H1 (cell line): ENCODE measurements around the gene PURB. TPM values are rescaled to one million over a fixed set of nuclear protein-coding genes. Genes with fewer than 3 reads are reported as not detected.
A peak's percentile ranks its signal among the peaks of the same experiment; 100 is the strongest.

Experiments
- CTCF ChIA-PET: fragments of 300-600 bp; sonication (Branson Sonifier 250); formaldehyde crosslinking; loops from one replicate; lab custom pipeline; 2021; ENCODE audit not compliant: partially characterized antibody; lab: Charles Lee
- POLR2A ChIA-PET: fragments of 300-600 bp; sonication (Branson Sonifier 250); formaldehyde crosslinking; loops from one replicate; lab custom pipeline; 2021; ENCODE audit warnings: inconsistent platforms; ENCODE audit not compliant: partially characterized antibody; lab: Charles Lee
- DNase-seq, 2 experiments: peaks; one replicate each; pipeline versions ENCODE4 v3.0.0 to v3.0.0-alpha.2; 2010 to 2022; ENCODE audit warnings: low spot score in 2 of 2, low read depth in 1 of 2, mixed read lengths in 1 of 2
- FAIRE-seq: peaks from 2 replicates; lab custom pipeline; 2011; peaks lifted over from hg19 to GRCh38; lab: Jason Lieb, UNC
- H2AFZ ChIP-seq: 2 replicates; pipeline ENCODE4 v1.8.1; 2012; ENCODE audit warnings: low read length, inconsistent platforms
- H2AK5ac ChIP-seq: 2 replicates; pipeline ENCODE4 v1.6.1; 2013; ENCODE audit warnings: low read depth, low read length
- H2BK120ac ChIP-seq: replicated peaks from 2 replicates; pipeline ENCODE3; 2013; ENCODE audit warnings: low read depth, low read length, inconsistent platforms
- H2BK12ac ChIP-seq: 2 replicates; pipeline ENCODE4 v1.6.1; 2013; ENCODE audit warnings: low read depth, low read length
- H2BK15ac ChIP-seq: 2 replicates; pipeline ENCODE4 v1.6.1; 2013; ENCODE audit warnings: low read length
- H2BK20ac ChIP-seq: 2 replicates; pipeline ENCODE4 v1.6.1; 2013; ENCODE audit warnings: low read length
- H2BK5ac ChIP-seq: 2 replicates; pipeline ENCODE4 v1.6.1; 2013; ENCODE audit warnings: low read depth, low read length
- H3K14ac ChIP-seq: 2 replicates; pipeline ENCODE4 v1.6.1; 2013; ENCODE audit warnings: inconsistent platforms; ENCODE audit not compliant: insufficient read length
- H3K18ac ChIP-seq: 2 replicates; pipeline ENCODE4 v1.6.1; 2013; ENCODE audit warnings: low read length; ENCODE audit errors: extremely low read depth
- H3K23ac ChIP-seq: 2 replicates; pipeline ENCODE4 v1.6.1; 2013; ENCODE audit warnings: inconsistent platforms; ENCODE audit not compliant: insufficient read length
- H3K23me2 ChIP-seq: 2 replicates; pipeline ENCODE4 v1.6.1; 2013; ENCODE audit warnings: low read depth, low read length
- H3K27ac ChIP-seq: 2 replicates; pipeline ENCODE4 v1.6.1; 2011; ENCODE audit warnings: low read depth, low read length, inconsistent platforms
- H3K27me3 ChIP-seq, 4 experiments: replicated peaks in 1 of 4; 1 replicate in 1 of 4; 2 replicates in 3 of 4; pipeline versions ENCODE4 v1.6.1 to v1.8.1; 2011 to 2013; ENCODE audit warnings: low read length in 3 of 4, mild to moderate bottlenecking in 3 of 4, inconsistent platforms in 2 of 4, mixed read lengths in 2 of 4, moderate library complexity in 1 of 4; ENCODE audit not compliant: control insufficient read depth in 3 of 4, insufficient read depth in 3 of 4; ENCODE audit errors: extremely low read depth in 1 of 4
- H3K36me3 ChIP-seq, 4 experiments: 2 replicates each; pipeline versions ENCODE4 v1.6.1 to v1.8.1; 2011 to 2013; ENCODE audit warnings: mild to moderate bottlenecking in 4 of 4, low read length in 3 of 4, moderate library complexity in 2 of 4, control low read depth in 1 of 4, inconsistent platforms in 1 of 4; ENCODE audit not compliant: insufficient read depth in 4 of 4, control insufficient read depth in 2 of 4
- H3K4ac ChIP-seq: replicated peaks from 2 replicates; pipeline ENCODE3; 2013; ENCODE audit warnings: low read length, low read depth, mixed read lengths, inconsistent platforms; ENCODE audit not compliant: insufficient read length
- H3K4me1 ChIP-seq, 4 experiments: replicated peaks in 1 of 4; 1 replicate in 1 of 4; 2 replicates in 3 of 4; pipeline versions ENCODE4 v1.6.1 to v1.8.1; 2011 to 2013; ENCODE audit warnings: low read length in 3 of 4, inconsistent platforms in 2 of 4, mixed read lengths in 1 of 4; ENCODE audit not compliant: insufficient read depth in 4 of 4, control insufficient read depth in 3 of 4
- H3K4me2 ChIP-seq, 2 experiments: 2 replicates each; pipeline versions ENCODE4 v1.6.1 to v1.8.1; 2011 to 2013; ENCODE audit warnings: low read depth in 2 of 2, low read length in 2 of 2, control low read depth in 1 of 2, inconsistent platforms in 1 of 2, mild to moderate bottlenecking in 1 of 2; ENCODE audit not compliant: insufficient read depth in 1 of 2
- H3K4me3 ChIP-seq, 4 experiments: fragments of 200-600, 300-600 bp in 1 of 4; sonication (generic), shearing (Covaris generic), sonication (Bioruptor Twin) in 1 of 4; 2 replicates each; pipeline versions ENCODE4 v1.5.1 to v1.8.1; 2011 to 2016; ENCODE audit warnings: low read length in 4 of 4, low read depth in 3 of 4, control low read depth in 2 of 4, inconsistent platforms in 2 of 4, mild to moderate bottlenecking in 2 of 4, mixed read lengths in 1 of 4, moderate library complexity in 1 of 4; ENCODE audit not compliant: insufficient read depth in 2 of 4; ENCODE audit errors: extremely low read depth in 1 of 4
- H3K56ac ChIP-seq: replicated peaks from 2 replicates; pipeline ENCODE3; 2013; ENCODE audit warnings: low read depth, mild to moderate bottlenecking, mixed read lengths, low read length, inconsistent platforms; ENCODE audit not compliant: insufficient read length
- H3K79me1 ChIP-seq: 2 replicates; pipeline ENCODE4 v1.6.1; 2013; ENCODE audit warnings: low read depth, low read length, control low read depth
- H3K79me2 ChIP-seq, 2 experiments: 2 replicates each; pipeline versions ENCODE4 v1.6.1 to v1.8.1; 2012 to 2013; ENCODE audit warnings: low read length in 2 of 2, mild to moderate bottlenecking in 2 of 2, inconsistent platforms in 1 of 2; ENCODE audit not compliant: insufficient read depth in 2 of 2, control insufficient read depth in 1 of 2
- H3K9ac ChIP-seq, 4 experiments: replicated peaks in 1 of 4; 1 replicate in 1 of 4; 2 replicates in 3 of 4; pipeline versions ENCODE4 v1.6.1 to v1.8.1; 2011 to 2013; ENCODE audit warnings: low read depth in 3 of 4, low read length in 3 of 4, control low read depth in 2 of 4, mild to moderate bottlenecking in 2 of 4, moderate library complexity in 2 of 4, inconsistent platforms in 1 of 4; ENCODE audit errors: extremely low read depth in 1 of 4
- H3K9me3 ChIP-seq, 2 experiments: 2 replicates each; pipeline versions ENCODE4 v1.6.1 to v1.8.1; 2012 to 2013; ENCODE audit warnings: mild to moderate bottlenecking in 2 of 2, moderate library complexity in 2 of 2, control low read depth in 1 of 2, inconsistent platforms in 1 of 2, low read depth in 1 of 2, low read length in 1 of 2, mixed read lengths in 1 of 2; ENCODE audit not compliant: insufficient read depth in 2 of 2
- H4K20me1 ChIP-seq, 2 experiments: replicated peaks in 1 of 2; 2 replicates each; pipeline versions ENCODE3 to v1.8.1; 2011 to 2013; ENCODE audit warnings: inconsistent platforms in 2 of 2, low read length in 2 of 2, mild to moderate bottlenecking in 1 of 2; ENCODE audit not compliant: insufficient read depth in 2 of 2, control insufficient read depth in 1 of 2
- H4K5ac ChIP-seq: 2 replicates; pipeline ENCODE4 v1.6.1; 2013; ENCODE audit warnings: low read length, low read depth, mixed read lengths, inconsistent platforms; ENCODE audit not compliant: insufficient read length
- H4K8ac ChIP-seq: 2 replicates; pipeline ENCODE4 v1.8.0; 2013; ENCODE audit warnings: mild to moderate bottlenecking, moderate library complexity, low read length, inconsistent platforms; ENCODE audit not compliant: insufficient read depth; ENCODE audit errors: extremely low read depth
- H4K91ac ChIP-seq: replicated peaks from 2 replicates; pipeline ENCODE3; 2013; ENCODE audit warnings: low read length, mixed read lengths, inconsistent platforms; ENCODE audit not compliant: insufficient read length
- BCL11A ChIP-seq, 2 experiments: IDR thresholded peaks; one replicate each; pipeline ENCODE4 v1.6.1; 2011; ENCODE audit warnings: low read depth in 2 of 2, low read length in 2 of 2, mild to moderate bottlenecking in 2 of 2
- JUND ChIP-seq: IDR thresholded peaks from 2 replicates; pipeline ENCODE4 v1.6.1; 2011; ENCODE audit warnings: mild to moderate bottlenecking, improper control_type of control experiment, low read length
- NRF1 ChIP-seq: IDR thresholded peaks from 2 replicates; pipeline ENCODE4 v1.6.1; 2011; ENCODE audit warnings: mild to moderate bottlenecking, low read depth, low read length, improper control_type of control experiment
- SIRT6 ChIP-seq: IDR thresholded peaks from one replicate; pipeline ENCODE4 v1.7.1; 2012; ENCODE audit warnings: low read length, inconsistent platforms
- TAF7 ChIP-seq: optimal IDR thresholded peaks from 2 replicates; pipeline ENCODE3; 2011; ENCODE audit warnings: low read depth, mild to moderate bottlenecking, inconsistent platforms, low read length, moderate library complexity, borderline replicate concordance
- ZNF274 ChIP-seq: IDR thresholded peaks from 2 replicates; pipeline ENCODE4 v1.7.0; 2012; ENCODE audit warnings: low read length, borderline replicate concordance; ENCODE audit errors: extremely low read depth
- whole genome bisulfite sequencing, 2 experiments: shearing (Covaris generic) in 1 of 2; methylation state at CpG; one replicate each; pipeline versions ENCODE4 v1.1.6 to v1.1.7; 2013 to 2015; ENCODE audit warnings: low lambda C conversion rate in 2 of 2, mixed read lengths in 2 of 2, inconsistent platforms in 1 of 2, low coverage in 1 of 2, missing lambda C conversion rate in 1 of 2; ENCODE audit not compliant: insufficient replicate concordance in 2 of 2, insufficient coverage in 1 of 2, insufficient read length in 1 of 2; ENCODE audit errors: extremely low coverage in 1 of 2, missing lambda C conversion rate in 1 of 2; 5-methylcytosine and 5-hydroxymethylcytosine counted together
- polyA plus RNA-seq, 7 experiments: library from polyadenylated mRNA; depleted of rRNA in 3 of 7; stranded (reverse) in 5 of 7; unstranded in 2 of 7; fragments of >200 nt in 5 of 7; fragments of 200-250 nt in 2 of 7; gene quantifications; 1 replicate in 5 of 7; 2 replicates in 1 of 7; 4 replicates in 1 of 7; pipeline versions ENCODE4 v1.2.1 to v1.2.3, GENCODE V29; 2011 to 2013; ENCODE audit warnings: missing spikeins in 2 of 7, mixed read lengths in 2 of 7
- total RNA-seq: library from RNA; stranded (reverse); fragmentation: NEBNext Ultra II Directional; extraction: Animal tissue kit (Norgen Biotek cat#: 25700); gene quantifications from 2 replicates; pipeline ENCODE4 v1.2.1, GENCODE V29; 2021

Gene PURB
- total and polyA plus RNA-seq, 2 of the 8 experiments (the other 6 are each of a cell fraction or from before 2014, with no cell fraction given), result 3.3 to 22.7 TPM

GRCh38 chr7:44846816-44847508 lies 38.4 kb downstream of the PURB start:
- no peak overlapping the region for H4K91ac ChIP-seq
- TF ChIP-seq SIRT6 (no peak), BCL11A (IDR thresholded peaks at IDR 0.05; ENCODE audit: low read depth in 2 of 2, low read length in 2 of 2) (no peak), JUND (no peak), NRF1 (no peak), TAF7 (no peak), ZNF274 (no peak)
- TF ChIP-seq, all 59 proteins: peak for 0
- no peaks in the 10 kb centered on the region for H3K9me3 ChIP-seq
- 15% methylated on average over 12 of the region's 12 CpGs; no CpG with 5 or more reads in 1 of the 2 experiments for WGBS, 2 experiments
- H3K4me1 ChIP-seq, result peaks cover 0 to 3% (median 0%) of the 10 kb centered on the region in 4 experiments; a peak in 2 of 7 replicates
- peaks cover 0 to 7% (median 0%) of the 10 kb centered on the region in 4 experiments; a peak in 1 of 8 replicates for H3K36me3 ChIP-seq
- no peak overlapping the region for H3K18ac ChIP-seq
- no peak overlapping the region for H2AFZ ChIP-seq
- H2AK5ac ChIP-seq, result no peak overlapping the region
- ChIA-PET CTCF (interaction anchor here (0.5 to 2.7 kb wide), 11 partner anchors 11 to 281 kb away, joined by 3 to 12 read pairs (median 3); no protein-coding TSS in a partner anchor), POLR2A (interaction anchor here (0.7 to 7.8 kb wide), 29 partner anchors 9 to 273 kb away, joined by 3 to 53 read pairs (median 6); partner anchors contain the start of genes DDX56, OGDH, PPIA and PURB)
- peak overlapping the region; percentile 4 to 74 for H3K4me2 ChIP-seq
- H2BK5ac ChIP-seq, result peak overlapping the region; percentile 72; the same call in 1 of the 2 replicates
- H2BK15ac ChIP-seq, result no peak overlapping the region
- H2BK120ac ChIP-seq, result no peak overlapping the region
- H3K56ac ChIP-seq, result no peak overlapping the region
- H3K27ac ChIP-seq, result peak overlapping the region; percentile 86
- no peak overlapping the region for H3K23ac ChIP-seq
- no peak overlapping the region for H2BK20ac ChIP-seq
- peak overlapping the region; percentile 64 to 93 (median 85) for H3K4me3 ChIP-seq
- H4K5ac ChIP-seq, result no peak overlapping the region
- peaks cover 20 to 56% of the 10 kb centered on the region in 2 experiments for H3K79me2 ChIP-seq
- H3K23me2 ChIP-seq, result no peaks in the 10 kb centered on the region; the same call in 1 of the 2 replicates
- H3K9ac ChIP-seq, result peak overlapping the region; percentile 67 to 98 (median 90)
- DNase-seq (no peak), FAIRE-seq (no peak)
- H4K8ac ChIP-seq, result no peak overlapping the region
- no peak overlapping the region for H3K14ac ChIP-seq
- H2BK12ac ChIP-seq, result no peak overlapping the region
- no peak overlapping the region for H3K4ac ChIP-seq
- H4K20me1 ChIP-seq, result peaks cover 1 to 6% of the 10 kb centered on the region in 2 experiments
- H3K27me3 ChIP-seq, result no peaks in the 10 kb centered on the region
- no peaks in the 10 kb centered on the region for H3K79me1 ChIP-seq
